ENCODE results near the gene ENG. TPM values are rescaled to one million over a fixed set of nuclear protein-coding genes. Genes with fewer than 3 reads are reported as not detected.

ENG gene
- total and polyA plus RNA-seq, 2 experiments from 2014 or later = 1.4 to 2.6 TPM

DNA sequence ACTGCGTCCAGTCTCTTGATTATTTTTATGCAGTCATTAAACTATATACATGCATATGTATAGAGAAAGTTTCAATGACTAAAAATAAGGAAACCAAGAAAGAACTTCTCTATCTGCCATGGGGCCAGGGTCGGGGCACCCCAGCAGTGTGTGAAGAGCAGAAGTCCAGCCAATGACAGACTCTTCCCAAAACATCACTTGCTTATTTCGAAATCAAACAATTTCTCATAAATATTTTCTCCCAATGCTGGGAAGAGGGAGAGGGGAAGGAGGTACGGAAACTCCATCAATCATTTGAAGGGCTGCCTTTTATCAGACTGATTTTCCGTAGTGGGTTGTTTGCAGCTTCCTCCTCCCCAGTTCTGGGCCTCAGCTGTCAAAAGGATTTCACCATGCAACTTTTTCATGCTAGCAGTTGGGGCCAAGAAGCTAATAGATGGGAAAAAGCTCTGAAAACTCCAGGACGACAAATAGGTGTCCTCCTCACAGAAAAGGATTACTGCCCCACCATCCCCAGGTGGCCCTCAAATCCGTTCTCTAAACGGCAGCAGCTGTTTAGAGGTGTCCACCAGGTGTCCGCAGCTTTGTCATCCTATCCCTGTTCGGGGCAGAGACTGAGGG, 52.4 kb downstream of the ENG start:
- Histone ChIP-seq H3K79me2 (replicated peaks; ENCODE audit: insufficient read depth) (peaks cover 22% of the 10 kb centered on the region), H2AFZ (peak overlapping the region; percentile 87; the same call in 1 of the 2 replicates), H3K36me3 (ENCODE audit: insufficient read depth) (no peaks in the 10 kb centered on the region), H3F3A (replicated peaks; ENCODE audit: low read depth) (peaks cover 18% of the 10 kb centered on the region), H3K27me3 (ENCODE audit: insufficient read depth) (no peaks in the 10 kb centered on the region), H3K9me2 (ENCODE audit: insufficient read depth) (no peaks in the 10 kb centered on the region), H3K4me3 (peak overlapping the region; percentile 93), H3K4me2 (peak overlapping the region; percentile 91), H3K4me1 (ENCODE audit: insufficient read depth) (peaks cover 12% of the 10 kb centered on the region), H3K27ac (ENCODE audit: low read depth) (peak overlapping the region; percentile 80; the same call in 1 of the 2 replicates), H4K20me1 (replicated peaks; ENCODE audit: insufficient read depth) (peaks cover 9% of the 10 kb centered on the region)
- Mint-ChIP-seq H3K4me1 (peaks cover 9% of the 10 kb centered on the region), H3K4me3 (peak overlapping the region; percentile 97), H3K27me3 (ENCODE audit: insufficient read depth, low read depth, poor library complexity) (peaks cover 8% of the 10 kb centered on the region), H3K9me3 (no peaks in the 10 kb centered on the region), H3K27ac (peak overlapping the region; percentile 98), H3K36me3 (ENCODE audit: low read depth) (peaks cover 11% of the 10 kb centered on the region)
- DNase-seq (ENCODE audit: low spot score) = no peak
- ATAC-seq = peak; percentile 53
- TF ChIP-seq CREB1 (CRISPR knock-in tag; IDR thresholded peaks at IDR 0.05; ENCODE audit: low read depth) (no peak), STAT1 (IDR thresholded peaks at IDR 0.05; ENCODE audit: unreplicated experiment) (no peak), ZNF331 (CRISPR knock-in tag; IDR thresholded peaks at IDR 0.05; ENCODE audit: low read depth) (no peak)
- TF ChIP-seq, protein P1, sequence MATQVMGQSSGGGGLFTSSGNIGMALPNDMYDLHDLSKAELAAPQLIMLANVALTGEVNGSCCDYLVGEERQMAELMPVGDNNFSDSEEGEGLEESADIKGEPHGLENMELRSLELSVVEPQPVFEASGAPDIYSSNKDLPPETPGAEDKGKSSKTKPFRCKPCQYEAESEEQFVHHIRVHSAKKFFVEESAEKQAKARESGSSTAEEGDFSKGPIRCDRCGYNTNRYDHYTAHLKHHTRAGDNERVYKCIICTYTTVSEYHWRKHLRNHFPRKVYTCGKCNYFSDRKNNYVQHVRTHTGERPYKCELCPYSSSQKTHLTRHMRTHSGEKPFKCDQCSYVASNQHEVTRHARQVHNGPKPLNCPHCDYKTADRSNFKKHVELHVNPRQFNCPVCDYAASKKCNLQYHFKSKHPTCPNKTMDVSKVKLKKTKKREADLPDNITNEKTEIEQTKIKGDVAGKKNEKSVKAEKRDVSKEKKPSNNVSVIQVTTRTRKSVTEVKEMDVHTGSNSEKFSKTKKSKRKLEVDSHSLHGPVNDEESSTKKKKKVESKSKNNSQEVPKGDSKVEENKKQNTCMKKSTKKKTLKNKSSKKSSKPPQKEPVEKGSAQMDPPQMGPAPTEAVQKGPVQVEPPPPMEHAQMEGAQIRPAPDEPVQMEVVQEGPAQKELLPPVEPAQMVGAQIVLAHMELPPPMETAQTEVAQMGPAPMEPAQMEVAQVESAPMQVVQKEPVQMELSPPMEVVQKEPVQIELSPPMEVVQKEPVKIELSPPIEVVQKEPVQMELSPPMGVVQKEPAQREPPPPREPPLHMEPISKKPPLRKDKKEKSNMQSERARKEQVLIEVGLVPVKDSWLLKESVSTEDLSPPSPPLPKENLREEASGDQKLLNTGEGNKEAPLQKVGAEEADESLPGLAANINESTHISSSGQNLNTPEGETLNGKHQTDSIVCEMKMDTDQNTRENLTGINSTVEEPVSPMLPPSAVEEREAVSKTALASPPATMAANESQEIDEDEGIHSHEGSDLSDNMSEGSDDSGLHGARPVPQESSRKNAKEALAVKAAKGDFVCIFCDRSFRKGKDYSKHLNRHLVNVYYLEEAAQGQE (IDR thresholded peaks at IDR 0.05; ENCODE audit: unreplicated experiment) = no peak
- TF ChIP-seq, protein P2, sequence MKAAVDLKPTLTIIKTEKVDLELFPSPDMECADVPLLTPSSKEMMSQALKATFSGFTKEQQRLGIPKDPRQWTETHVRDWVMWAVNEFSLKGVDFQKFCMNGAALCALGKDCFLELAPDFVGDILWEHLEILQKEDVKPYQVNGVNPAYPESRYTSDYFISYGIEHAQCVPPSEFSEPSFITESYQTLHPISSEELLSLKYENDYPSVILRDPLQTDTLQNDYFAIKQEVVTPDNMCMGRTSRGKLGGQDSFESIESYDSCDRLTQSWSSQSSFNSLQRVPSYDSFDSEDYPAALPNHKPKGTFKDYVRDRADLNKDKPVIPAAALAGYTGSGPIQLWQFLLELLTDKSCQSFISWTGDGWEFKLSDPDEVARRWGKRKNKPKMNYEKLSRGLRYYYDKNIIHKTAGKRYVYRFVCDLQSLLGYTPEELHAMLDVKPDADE (IDR thresholded peaks at IDR 0.05) = no peak
- TF ChIP-seq, protein P3, sequence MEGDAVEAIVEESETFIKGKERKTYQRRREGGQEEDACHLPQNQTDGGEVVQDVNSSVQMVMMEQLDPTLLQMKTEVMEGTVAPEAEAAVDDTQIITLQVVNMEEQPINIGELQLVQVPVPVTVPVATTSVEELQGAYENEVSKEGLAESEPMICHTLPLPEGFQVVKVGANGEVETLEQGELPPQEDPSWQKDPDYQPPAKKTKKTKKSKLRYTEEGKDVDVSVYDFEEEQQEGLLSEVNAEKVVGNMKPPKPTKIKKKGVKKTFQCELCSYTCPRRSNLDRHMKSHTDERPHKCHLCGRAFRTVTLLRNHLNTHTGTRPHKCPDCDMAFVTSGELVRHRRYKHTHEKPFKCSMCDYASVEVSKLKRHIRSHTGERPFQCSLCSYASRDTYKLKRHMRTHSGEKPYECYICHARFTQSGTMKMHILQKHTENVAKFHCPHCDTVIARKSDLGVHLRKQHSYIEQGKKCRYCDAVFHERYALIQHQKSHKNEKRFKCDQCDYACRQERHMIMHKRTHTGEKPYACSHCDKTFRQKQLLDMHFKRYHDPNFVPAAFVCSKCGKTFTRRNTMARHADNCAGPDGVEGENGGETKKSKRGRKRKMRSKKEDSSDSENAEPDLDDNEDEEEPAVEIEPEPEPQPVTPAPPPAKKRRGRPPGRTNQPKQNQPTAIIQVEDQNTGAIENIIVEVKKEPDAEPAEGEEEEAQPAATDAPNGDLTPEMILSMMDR (conservative IDR thresholded peaks at IDR 0.05; ENCODE audit: low read depth in 2 of 2) = peak; percentile 37 to 47

DNA sequence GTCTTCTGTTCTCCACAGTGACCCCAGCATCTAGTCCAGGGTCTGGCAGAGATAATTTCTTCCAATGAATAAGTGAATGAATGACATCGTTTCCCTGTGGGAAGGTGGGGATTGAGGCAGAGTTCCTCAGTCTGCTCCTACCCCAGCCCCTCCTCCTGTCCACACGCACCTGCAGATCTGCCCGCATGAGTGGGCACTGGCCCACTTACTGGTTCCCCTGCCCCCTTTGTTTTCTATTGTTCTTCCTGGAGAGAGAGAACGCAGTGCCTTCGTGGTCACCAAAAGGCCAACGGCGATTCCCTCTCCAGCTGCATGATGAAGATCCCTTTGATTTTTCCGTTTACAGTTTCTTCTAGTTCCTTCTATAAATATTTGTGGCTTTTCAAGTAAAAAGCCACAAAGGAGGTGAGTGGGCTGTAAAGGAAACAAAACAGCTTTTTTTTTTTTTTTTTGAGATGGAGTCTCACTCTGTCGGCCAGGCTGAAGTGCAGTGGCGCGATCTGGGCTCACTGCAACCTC, 57.5 kb downstream of the ENG start:
- H3K4me3 Mint-ChIP-seq = no peak overlapping the region
- ATAC-seq = no peak
- Histone ChIP-seq H3K4me2 (no peak overlapping the region), H3K27me3 (ENCODE audit: insufficient read depth) (no peaks in the 10 kb centered on the region), H3F3A (replicated peaks; ENCODE audit: low read depth) (peaks cover 30% of the 10 kb centered on the region), H4K20me1 (replicated peaks; ENCODE audit: insufficient read depth) (peaks cover 3% of the 10 kb centered on the region; the same call in 1 of the 2 replicates), H3K9me2 (ENCODE audit: insufficient read depth) (no peaks in the 10 kb centered on the region), H3K36me3 (ENCODE audit: insufficient read depth) (0 out of 2 replicates have a peak, but pooled peaks cover 7% of the 10 kb centered on the region), H3K79me2 (replicated peaks; ENCODE audit: insufficient read depth) (no peaks in the 10 kb centered on the region; the same call in 1 of the 2 replicates), H3K4me3 (no peak overlapping the region), H3K27ac (ENCODE audit: low read depth) (no peak overlapping the region), H3K4me1 (ENCODE audit: insufficient read depth) (peaks cover 2% of the 10 kb centered on the region), H2AFZ (no peak overlapping the region)
- peaks cover 7% of the 10 kb centered on the region for H3K4me1 Mint-ChIP-seq
- peaks cover 16% of the 10 kb centered on the region for H3K27me3 Mint-ChIP-seq (ENCODE audit: insufficient read depth, low read depth, poor library complexity)
- H3K27ac Mint-ChIP-seq = no peak overlapping the region
- DNase-seq (ENCODE audit: low spot score) = no peak
- H3K36me3 Mint-ChIP-seq (ENCODE audit: low read depth) = peaks cover 8% of the 10 kb centered on the region; the same call in 2 of the 3 replicates
- TF ChIP-seq NANOG (IDR thresholded peaks at IDR 0.05; ENCODE audit: borderline replicate concordance) = no peak
- TF ChIP-seq, protein P3 (conservative IDR thresholded peaks at IDR 0.05; ENCODE audit: low read depth in 2 of 2) = no peak
- TF ChIP-seq, protein P1 (IDR thresholded peaks at IDR 0.05; ENCODE audit: unreplicated experiment) = no peak
- H3K9me3 Mint-ChIP-seq = no peaks in the 10 kb centered on the region

Data from GM23338 (cell line).